ENCODE measurements around the gene RHD.
A peak's percentile ranks its signal among the peaks of the same experiment; 100 is the strongest.
"Not testable (repeated sequence)": the region's sequence is repeated elsewhere in the genome, so short reads cannot be mapped to it uniquely, and the experiment has no call there.

The RHD gene

DNA sequence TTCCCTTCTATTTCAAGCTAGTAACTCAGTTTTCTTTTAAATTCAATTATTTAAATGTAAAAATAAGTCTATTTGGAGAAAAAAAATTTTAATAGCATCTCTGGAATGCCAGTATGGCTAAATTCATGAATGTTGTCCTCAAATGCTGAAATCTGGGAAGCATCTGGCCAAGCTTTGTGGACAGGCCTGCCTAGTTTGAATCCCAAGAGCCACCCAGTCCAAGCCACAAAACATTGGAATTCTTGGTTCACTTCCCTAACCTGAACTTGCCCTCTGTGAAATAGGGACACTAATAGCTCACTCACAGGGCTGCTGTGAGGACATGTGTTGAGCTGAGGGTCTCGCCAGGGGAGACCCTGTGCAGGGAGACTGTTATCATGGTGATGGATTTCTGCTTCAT, 37.2 kb downstream of the RHD start:
- DNase-seq, result peak; percentile 20

DNA sequence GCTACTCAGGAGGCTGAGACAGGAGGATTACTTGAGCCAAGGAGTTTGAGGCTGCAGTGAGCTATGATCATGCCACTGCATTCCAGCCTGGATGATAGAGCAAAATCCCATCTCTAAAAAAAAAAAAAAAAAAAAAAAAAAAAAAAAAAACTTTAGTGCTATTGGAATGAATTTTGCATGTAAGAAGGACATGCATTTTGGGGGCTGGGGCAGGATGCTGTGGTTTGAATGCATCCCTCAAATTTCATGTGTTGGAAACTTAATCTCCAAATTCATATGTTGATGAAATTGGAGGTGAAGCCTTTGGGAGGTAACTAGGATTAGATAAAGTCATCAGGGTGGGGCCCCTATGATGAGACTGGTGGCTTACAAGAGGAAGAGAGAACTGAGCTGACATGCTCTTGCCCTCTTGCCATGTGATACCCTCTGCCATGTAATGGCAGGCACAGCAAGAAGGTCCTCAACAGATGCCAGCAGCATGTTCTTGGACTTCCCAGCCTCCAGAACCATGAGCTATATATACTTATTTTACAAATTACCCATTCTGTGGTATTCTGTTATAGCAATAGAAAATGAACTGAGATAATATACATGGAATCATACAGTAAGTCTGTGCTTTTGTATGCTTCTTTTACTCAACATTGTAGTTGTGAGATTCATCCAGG, 40.6 kb downstream of the RHD start:
- DNase-seq, result peak; percentile 21

DNA sequence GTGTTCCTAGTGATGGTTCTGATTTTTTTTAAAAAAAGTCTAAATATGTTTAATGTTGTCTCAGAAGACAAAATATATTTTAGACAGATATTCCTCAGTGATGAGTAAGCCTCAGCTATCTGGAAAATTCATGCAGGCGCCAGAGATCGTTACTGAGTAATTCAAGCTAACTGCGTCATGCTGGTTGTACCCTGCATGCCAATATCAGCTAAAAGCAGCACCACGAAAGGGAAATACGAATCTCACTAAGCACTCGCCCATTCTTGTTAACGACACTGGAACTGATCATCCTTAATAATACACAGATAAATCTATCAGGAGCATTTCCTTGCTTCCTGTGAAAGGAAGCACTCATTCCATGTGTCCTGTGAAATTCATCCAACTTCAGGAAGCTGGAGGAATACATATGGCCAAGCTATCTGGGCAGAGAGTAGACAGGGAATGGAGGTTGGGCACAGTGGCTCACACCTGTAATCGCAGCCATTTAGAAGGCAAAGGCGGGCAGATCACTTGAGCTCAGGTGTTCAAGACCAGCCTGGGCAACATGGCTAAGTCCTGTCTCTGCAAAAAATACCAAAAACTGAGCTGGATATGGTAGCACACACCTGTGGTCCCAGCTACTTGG, 48.1 kb downstream of the RHD start:
- DNase-seq, result not testable (repeated sequence)

DNA sequence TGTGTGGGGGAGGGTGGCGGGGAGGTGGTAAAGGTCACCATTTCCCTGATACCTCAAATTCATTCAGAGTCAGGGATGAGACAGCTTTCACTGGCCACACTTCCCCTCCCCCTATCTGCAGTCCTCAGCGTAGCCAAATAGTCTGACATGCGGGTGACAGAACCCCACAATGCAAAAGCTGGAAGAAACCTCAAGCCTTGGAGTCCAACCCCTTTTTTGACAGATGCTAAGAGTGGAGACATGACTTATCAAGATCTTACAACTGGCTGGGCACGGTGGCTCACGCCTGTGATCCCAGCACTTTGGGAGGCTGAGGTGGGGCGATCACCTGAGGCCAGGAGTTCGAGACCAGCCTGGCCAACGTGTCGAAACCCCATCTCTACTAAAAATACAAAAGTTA, 49.8 kb downstream of the RHD start:
- DNase-seq, result not testable (repeated sequence)

DNA sequence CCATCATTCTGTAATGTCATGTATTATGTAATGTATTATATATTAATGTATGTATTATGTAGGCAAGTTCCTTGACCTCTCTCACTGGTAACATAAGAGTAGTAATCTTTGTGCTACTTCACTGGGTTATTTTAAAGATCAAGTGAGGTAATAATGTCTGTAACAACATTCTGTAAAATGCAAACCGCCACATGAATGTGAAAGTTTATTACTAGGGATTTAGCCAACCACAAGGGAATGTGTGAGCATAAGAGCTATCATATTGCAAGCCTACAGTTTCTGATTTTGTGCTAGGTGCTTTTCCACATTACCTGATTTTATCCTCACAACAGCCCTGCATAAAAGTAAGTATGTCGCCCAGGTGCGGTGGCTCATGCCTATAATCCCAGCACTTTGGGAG, 52.1 kb downstream of the RHD start:
- DNase-seq, result not testable (repeated sequence)

DNA sequence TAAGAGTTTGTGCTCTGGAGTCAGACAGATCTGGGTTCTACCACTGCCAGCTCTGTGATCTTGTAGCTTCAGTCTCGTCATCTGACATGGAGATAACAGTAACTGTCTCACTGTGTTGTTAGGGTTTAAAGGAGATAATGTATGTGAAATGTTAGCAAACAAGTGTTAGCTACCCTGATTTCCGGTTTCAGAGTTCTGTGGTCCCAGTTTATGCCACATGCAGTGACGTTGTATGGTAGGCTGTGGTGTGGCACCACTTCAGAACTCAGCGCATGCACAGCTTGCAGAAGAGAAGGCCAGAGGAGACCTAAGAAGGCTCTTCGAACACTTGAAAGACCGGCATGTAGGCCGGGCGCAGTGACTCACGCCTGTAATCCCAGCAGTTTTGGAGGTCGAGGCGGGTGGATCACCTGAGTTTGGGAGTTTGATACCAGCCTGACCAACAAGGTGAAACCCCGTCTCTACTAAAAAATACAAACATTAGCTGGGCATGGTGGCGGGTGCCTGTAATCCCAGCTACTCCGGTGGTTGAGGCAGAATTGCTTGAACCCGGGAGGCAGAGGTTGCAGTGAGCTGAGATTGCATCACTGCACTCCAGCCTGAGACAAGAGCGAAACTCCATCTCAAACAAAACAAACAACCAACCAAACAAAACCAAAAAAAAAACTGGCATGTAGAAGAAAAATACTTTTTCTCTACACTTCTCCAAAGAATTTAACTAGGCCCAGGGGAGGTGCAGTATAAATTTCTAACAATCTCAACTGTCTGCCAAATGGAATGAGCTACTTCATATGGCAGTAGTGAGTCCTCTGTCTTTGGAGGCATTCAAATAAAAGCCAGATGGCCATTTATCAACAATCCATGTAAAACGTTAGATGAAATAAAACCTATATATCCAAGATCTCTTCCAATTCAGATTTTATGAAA, 55.8 kb downstream of the RHD start:
- DNase-seq, result not testable (repeated sequence)

DNA sequence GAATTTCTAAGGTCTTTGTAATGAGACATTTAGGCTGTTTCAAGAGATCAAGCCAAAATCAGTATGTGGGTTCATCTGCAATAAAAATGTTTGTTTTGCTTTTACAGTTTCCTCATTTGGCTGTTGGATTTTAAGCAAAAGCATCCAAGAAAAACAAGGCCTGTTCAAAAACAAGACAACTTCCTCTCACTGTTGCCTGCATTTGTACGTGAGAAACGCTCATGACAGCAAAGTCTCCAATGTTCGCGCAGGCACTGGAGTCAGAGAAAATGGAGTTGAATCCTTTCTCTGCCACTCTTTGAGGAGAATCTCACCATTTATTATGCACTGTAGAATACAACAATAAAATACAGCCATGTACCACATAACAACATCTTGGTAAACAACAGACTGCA, 56.5 kb downstream of the RHD start:
- not testable (repeated sequence) for DNase-seq

DNA sequence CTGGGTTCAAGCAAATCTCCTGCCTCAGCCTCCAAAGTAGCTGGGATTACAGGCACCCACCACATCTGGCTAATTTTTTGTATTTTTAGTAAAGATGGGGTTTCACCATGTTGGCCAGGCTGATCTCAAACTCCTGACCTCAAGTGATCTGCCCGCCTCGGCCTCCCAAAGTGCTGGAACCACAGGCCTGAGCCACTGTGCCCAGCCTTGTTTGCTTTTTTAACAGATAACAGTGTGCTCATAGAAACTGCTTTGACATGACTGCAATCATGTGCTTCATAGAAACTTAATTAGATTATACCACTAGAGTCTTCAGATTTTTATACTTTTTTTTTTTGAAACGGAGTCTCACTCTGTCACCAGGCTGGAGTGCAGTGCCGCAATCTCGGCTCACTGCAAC, 57.0 kb downstream of the RHD start:
- not testable (repeated sequence) for DNase-seq

DNA sequence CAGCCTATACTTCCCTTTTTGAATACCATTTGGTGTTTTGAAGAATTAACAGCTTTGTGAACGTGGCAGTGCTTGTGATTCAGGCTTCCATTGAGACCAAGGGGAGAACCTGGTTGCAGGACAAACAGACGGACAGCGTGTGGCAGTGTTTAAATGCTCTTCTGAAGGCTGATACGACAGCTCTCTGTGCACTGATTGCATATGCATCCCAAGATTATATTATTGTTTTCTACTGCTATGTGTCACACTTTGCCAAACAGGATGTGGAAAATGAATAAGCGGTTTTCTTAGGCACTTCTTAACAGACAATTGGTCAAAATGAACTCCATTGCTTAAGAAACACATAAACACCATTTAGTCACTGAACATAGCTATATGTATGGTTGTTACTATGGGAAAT, 57.6 kb downstream of the RHD start:
- peak; percentile 66 for DNase-seq

DNA sequence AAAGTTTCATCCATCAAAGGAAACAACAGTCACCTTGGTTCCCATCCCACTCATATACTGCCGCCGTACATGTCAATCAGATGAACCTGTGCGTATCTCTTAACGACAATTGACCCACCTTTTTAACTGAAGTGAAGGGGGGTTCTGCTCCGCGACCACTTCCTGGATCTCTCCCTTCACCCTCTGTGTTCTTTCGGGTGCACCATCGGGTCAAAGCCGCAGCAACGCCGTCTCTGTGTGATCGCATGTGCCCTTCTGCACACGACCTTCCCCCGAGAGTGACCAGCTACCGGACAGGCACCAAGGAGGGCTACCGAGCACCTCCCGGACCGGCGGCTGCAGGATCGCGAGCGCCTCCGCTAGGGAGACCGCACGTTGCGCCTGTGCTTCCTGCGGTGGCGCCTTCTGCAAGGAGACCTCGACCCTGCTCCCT, 64.6 kb downstream of the RHD start:
- not testable (repeated sequence) for DNase-seq

DNA sequence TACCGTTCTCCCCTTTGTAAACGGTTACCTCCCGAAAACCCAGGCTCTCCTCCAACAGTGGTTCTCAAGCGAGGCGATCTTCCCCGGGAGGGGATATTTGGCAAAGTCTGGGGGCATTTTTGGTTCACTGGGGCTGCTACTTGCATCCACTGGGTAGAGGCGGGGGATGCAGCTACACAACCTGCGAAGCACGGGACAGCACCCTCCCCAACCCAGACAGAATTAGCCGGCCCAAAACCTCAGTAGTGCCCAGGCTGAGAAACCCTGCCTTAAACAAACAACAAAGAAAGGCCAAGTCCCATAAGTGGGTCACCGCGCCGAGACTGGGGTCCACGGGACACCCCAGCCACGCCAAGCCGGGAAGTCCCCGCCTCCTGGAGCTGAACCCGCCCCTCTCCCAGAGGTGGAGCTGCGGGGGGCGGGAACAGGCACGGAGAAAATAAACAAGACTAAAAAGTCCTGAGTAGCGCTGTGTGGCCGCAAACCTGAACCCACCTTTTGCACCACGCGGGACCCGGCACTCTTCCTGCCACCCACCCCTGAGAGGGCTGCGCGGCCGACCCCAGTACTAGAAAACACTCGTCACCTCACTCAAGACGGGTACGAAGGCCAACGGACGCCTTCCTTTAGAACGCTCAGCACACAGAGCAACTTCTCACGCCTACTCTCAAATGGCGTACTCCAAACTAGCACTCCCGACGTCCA, 65.3 kb downstream of the RHD start:
- DNase-seq, result not testable (repeated sequence)

DNA sequence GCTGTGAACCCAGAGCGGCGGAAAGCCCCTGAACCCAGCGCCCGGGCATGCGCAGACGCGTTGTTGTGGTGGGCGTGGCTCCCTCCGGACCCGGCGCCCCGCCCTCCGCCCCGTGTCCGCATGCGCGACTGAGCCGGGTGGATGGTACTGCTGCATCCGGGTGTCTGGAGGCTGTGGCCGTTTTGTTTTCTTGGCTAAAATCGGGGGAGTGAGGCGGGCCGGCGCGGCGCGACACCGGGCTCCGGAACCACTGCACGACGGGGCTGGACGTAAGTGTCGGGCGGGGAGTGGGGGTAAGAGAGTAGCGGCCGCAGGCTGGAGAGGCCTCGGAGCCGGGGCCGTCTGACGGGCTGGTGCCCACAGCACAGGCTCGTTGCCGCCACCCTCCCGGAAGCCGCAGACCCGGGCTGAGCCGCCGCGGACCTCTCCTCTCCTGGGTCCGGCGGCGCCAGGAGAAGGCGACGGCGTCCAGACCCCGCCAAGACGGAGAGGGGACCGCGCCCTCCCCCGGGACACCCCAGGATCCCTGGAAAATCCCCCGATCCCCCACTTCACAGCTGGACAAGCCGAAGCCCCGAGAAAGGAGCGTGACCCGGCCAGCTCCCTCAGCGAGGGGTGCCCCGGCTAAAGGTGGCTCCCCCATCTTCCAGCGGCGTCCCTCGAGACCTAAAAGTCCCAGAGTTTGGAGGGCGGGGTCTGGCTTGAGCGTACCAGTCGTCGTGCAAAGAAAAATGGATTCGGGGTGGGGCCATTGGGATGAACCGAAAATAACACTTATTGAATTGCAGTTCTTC, 66.1 kb downstream of the RHD start, which contains the start of gene TMEM50A:
Gene TMEM50A (plus strand): TSS at position 147 of the 794 bp plus-strand sequence. CDS start 2,153 bp downstream, outside the sequence.
- peak; percentile 91 for DNase-seq

DNA sequence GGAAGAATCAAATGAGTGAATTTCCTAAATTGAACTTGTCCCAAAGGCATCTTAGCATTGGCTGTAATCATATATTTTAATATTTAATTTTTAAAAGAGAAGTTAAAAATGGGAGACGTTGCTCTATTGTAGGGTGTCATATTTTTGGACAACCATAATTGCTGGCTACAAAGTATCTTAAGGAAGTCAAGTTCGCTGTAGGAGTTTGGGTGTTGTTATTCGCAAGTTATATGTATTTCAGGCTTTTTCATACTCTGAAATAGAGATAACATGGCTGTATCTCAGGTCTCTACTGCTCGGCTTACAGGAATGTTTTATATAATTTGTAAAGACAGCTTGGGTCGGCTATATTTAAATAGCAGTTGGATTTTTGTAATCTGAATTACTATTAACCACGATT, 66.7 kb downstream of the RHD start:
- DNase-seq, result no peak

DNA sequence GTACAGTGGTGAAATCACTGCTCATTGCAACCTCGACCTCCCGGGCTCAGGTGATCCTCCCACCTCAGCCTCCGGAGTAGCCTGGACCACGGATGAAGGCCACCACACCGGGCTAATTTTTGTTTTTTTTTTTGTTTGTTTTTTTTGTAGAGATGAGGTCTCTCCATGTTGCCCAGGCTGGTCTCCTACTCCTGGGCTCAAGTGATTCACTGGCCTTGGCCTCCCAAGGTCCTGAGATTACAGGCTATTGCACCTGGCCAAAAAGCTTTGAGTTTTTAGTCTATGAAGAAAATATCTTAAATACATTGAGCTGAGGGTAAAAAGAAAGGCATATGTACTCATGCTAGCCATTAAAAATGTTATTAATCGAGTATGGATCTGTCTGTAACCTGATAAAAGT, 69.4 kb downstream of the RHD start:
- DNase-seq, result no peak

DNA sequence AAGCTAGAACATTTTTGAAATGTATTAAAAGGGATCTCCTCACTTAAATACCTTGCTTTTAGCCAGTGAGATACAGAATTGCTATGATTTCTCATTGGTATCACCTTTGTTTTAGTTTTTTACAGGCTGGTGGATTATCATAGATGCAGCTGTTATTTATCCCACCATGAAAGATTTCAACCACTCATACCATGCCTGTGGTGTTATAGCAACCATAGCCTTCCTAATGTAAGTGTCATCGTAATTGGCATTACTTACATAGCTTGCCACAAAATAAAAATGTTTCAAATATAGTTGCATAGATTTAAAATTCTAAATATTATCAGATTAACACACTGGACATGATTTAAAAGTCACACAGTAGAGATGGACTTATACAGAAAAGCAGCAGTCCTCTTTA, 70.5 kb downstream of the RHD start:
- DNase-seq, result no peak

DNA sequence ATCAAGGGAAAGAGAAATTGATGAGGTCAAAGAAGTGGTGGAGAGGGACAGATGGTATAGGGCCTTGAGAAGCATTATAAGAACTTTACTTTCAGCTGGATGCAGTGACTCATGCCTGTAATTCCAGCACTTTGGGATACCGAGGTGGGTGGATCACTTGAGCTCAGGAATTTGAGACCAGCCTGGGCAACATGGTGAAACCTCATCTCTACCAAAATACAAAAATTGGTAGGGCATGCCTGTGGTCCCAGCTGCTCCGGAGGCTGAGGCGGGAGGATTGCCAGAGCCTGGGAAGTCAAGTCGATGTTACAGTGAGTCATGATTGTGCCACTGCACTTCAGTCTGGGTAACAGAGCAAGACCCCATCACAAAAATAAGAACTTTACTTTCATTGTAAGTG, 71.6 kb downstream of the RHD start:
- no peak for DNase-seq

DNA sequence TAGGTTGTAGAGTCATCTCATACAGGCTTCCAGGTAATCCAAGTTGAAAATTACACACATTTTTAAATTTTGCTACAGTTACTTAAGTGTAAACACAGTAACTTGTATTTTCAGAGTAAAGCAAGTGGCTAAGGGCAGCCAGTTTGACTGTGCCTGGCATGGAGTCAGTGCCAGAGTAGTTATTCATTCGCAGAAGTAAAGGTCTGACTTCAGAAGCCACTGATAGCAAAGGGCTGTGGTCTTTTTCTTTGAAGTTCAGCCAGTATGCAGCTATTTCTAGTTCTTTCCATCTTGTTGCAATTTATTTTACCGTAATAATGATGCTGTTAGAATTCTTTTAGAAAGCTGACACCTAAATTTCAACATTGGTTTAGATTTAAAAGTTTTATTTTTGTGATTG, 75.2 kb downstream of the RHD start:
- DNase-seq, result no peak

DNA sequence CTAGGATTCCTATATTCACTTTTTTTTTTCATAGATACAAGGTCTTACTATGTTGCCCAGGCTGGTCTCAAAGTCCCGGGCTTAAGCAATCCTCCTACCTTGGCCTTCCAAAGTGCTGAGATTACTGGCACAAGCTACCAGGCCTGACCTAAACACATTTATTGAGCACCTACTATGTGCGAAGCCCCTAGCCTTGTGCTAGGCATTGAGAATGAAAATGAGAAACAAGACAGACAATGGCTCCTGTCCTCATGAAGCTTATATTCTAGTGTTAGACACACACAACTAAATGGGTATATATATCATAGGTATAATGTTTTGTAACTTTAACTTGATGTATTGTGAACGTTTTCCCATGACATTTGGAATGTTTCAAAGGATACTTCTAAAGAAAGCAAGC, 77.3 kb downstream of the RHD start:
- no peak for DNase-seq

DNA sequence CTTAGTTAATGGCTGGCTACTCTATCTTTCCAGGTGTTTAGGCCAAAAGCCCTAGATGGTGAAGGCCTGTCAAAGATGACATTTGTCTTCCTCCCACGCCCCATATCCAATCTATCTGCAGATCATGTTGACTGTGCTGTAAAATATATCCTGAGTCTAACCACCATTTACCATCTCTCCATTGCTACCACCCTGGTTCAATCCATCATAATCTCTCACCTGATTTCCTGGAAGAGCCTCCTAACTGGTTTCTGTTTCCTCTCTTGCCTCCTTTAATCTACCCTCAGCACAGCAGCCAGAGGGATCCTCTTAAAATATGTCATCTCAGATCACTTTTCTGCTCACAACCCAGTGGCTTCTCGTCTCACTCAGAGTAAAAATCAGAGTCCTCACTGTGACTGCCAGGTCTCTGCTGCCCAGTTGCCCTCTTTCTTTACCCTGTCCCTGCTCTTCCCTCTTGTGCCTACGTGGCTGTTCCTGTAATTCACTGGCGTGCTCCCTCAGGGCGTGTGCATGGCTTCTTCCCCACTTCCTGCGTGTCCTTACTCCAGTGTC, 83.6 kb downstream of the RHD start:
- no peak for DNase-seq

DNA sequence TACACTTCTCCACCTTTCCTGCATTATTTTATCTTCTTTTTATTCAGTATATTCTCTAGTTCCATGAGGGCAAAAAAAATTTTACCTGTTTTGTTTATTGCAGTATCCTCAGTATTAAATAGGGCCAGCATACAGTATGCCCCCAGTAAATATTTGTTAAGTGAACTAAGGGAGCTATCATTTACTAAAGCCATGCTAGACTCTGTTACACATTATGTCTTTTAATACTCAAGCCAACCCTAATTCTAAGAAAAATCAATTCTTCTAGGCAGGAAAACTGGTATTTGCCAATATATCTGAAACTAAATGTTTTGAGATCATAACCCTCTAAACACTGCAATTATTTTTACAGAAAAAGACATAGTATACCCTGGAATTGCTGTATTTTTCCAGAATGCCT, 84.1 kb downstream of the RHD start:
- no peak for DNase-seq

DNA sequence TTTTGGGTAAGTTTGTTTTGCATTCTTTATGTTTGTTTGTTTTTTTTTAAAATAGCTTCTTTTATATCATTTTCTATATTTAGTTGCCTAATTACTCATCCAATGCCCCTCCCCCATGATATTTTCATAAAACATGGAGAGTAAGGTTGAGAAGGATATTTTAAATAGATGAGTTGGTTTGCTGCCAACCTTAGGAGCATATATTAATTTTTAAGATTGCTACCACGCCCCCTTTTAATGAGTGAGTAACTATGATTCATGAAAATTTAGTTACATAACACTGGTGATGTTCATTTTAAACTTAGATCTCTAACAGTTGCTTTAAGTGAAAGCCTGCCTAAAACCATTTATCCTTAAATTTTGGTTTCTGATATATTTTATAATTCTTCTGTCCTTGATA, 84.5 kb downstream of the RHD start:
- no peak for DNase-seq
